ENCODE data around the gene ANKRD24.
A peak's percentile ranks its signal among the peaks of the same experiment; 100 is the strongest.

Gene ANKRD24

GRCh38 chr19:4164262-4164661, 18.2 kb upstream of the ANKRD24 start:
- no CpG with 5 or more reads among the region's 11 CpGs for WGBS, 2 donors (ENCODE audit: extremely low coverage in 2 of 2, insufficient read length in 2 of 2, insufficient replicate concordance in 1 of 2)
- DNase-seq (ENCODE audit: low spot score), result no peak
- Histone ChIP-seq H3K9ac (ENCODE audit: low read depth, low read length, poor library complexity) (no peak overlapping the region), H3K36me3 (replicated peaks in 1 of 2; ENCODE audit: control insufficient read depth in 2 of 2, insufficient read depth in 2 of 2, low read length in 2 of 2) (no peaks in the 10 kb centered on the region), H2BK120ac (ENCODE audit: low read depth, low read length) (no peak overlapping the region), H3K4me1 (ENCODE audit: control insufficient read depth in 2 of 2, insufficient read depth in 1 of 2, low read depth in 1 of 2, low read length in 2 of 2) (no peaks in the 10 kb centered on the region), H2BK15ac (ENCODE audit: low read length) (no peak overlapping the region), H4K91ac (ENCODE audit: low read depth, low read length, poor library complexity) (no peak overlapping the region), H2BK12ac (ENCODE audit: low read length) (no peak overlapping the region), H2AFZ (ENCODE audit: low read length) (no peak overlapping the region), H3K27ac (replicated peaks; ENCODE audit: low read length) (no peak overlapping the region), H3K18ac (ENCODE audit: low read length) (no peak overlapping the region), H3K4me3 (ENCODE audit: low read length in 2 of 2) (no peak overlapping the region), H3K23ac (ENCODE audit: low read depth, low read length, poor library complexity) (no peak overlapping the region), H3K27me3 (ENCODE audit: control insufficient read depth in 3 of 3, insufficient read depth in 3 of 3, low read depth in 1 of 3, low read length in 3 of 3) (peaks cover 0 to 3% (median 0%) of the 10 kb centered on the region in 3 experiments), H3K4me2 (ENCODE audit: insufficient read depth, low read length, poor library complexity, severe bottlenecking) (peak overlapping the region; percentile 11), H2BK5ac (ENCODE audit: low read length) (no peak overlapping the region), H3K4ac (ENCODE audit: low read length) (no peak overlapping the region), H2AK5ac (ENCODE audit: low read depth, low read length) (no peak overlapping the region), H4K8ac (ENCODE audit: low read depth, low read length) (no peak overlapping the region), H3K14ac (ENCODE audit: low read length) (no peak overlapping the region), H3K79me1 (ENCODE audit: low read depth, low read length) (peaks cover 3% of the 10 kb centered on the region), H3K9me3 (replicated peaks in 1 of 2; ENCODE audit: control insufficient read depth in 2 of 2, insufficient read depth in 1 of 2, low read depth in 1 of 2, low read length in 2 of 2) (peaks cover 0 to 2% of the 10 kb centered on the region in 2 donors)

DNA sequence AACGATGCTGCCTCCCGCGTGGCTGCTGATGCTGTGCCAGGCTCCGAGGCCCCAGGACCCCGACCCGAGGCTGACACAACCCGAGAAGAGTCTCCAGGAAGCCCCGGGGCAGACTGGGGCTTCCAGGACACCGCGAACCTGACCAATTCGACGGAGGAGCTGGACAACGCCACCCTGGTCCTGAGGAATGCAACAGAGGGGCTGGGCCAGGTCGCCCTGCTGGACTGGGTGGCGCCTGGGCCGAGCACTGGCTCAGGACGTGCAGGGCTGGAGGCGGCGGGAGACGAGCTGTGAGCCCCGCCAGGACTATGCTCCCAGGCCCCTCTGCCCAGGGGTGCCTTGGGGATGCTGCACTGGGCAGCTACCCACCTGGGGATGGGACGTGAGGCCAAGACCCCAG, 10.8 kb upstream of the ANKRD24 start:
- Histone ChIP-seq H3K4me1 (ENCODE audit: control insufficient read depth in 2 of 2, insufficient read depth in 1 of 2, low read depth in 1 of 2, low read length in 2 of 2) (no peaks in the 10 kb centered on the region), H2AFZ (ENCODE audit: low read length) (no peak overlapping the region), H3K23ac (ENCODE audit: low read depth, low read length, poor library complexity) (peak overlapping the region; percentile 65), H3K36me3 (replicated peaks in 1 of 2; ENCODE audit: control insufficient read depth in 2 of 2, insufficient read depth in 2 of 2, low read length in 2 of 2) (peaks cover 0 to 14% of the 10 kb centered on the region in 2 donors), H2BK120ac (ENCODE audit: low read depth, low read length) (no peak overlapping the region), H3K4me2 (ENCODE audit: insufficient read depth, low read length, poor library complexity, severe bottlenecking) (no peak overlapping the region), H2AK5ac (ENCODE audit: low read depth, low read length) (no peak overlapping the region), H3K14ac (ENCODE audit: low read length) (peak overlapping the region; percentile 21), H3K9me3 (replicated peaks in 1 of 2; ENCODE audit: control insufficient read depth in 2 of 2, insufficient read depth in 1 of 2, low read depth in 1 of 2, low read length in 2 of 2) (no peaks in the 10 kb centered on the region), H3K4me3 (ENCODE audit: low read length in 2 of 2) (no peak overlapping the region), H3K9ac (ENCODE audit: low read depth, low read length, poor library complexity) (no peak overlapping the region), H4K91ac (ENCODE audit: low read depth, low read length, poor library complexity) (no peak overlapping the region), H3K79me1 (ENCODE audit: low read depth, low read length) (peaks cover 2% of the 10 kb centered on the region), H2BK15ac (ENCODE audit: low read length) (no peak overlapping the region), H3K4ac (ENCODE audit: low read length) (no peak overlapping the region), H3K18ac (ENCODE audit: low read length) (no peak overlapping the region), H2BK5ac (ENCODE audit: low read length) (no peak overlapping the region), H3K27me3 (ENCODE audit: control insufficient read depth in 3 of 3, insufficient read depth in 3 of 3, low read depth in 1 of 3, low read length in 3 of 3) (peaks cover 0 to 13% (median 9%) of the 10 kb centered on the region in 3 experiments), H2BK12ac (ENCODE audit: low read length) (no peak overlapping the region), H4K8ac (ENCODE audit: low read depth, low read length) (no peak overlapping the region), H3K27ac (replicated peaks; ENCODE audit: low read length) (no peak overlapping the region)
- DNase-seq (ENCODE audit: low spot score), result no peak
- no CpG with 5 or more reads among the region's 22 CpGs for WGBS, 2 donors (ENCODE audit: extremely low coverage in 2 of 2, insufficient read length in 2 of 2, insufficient replicate concordance in 1 of 2)

DNA sequence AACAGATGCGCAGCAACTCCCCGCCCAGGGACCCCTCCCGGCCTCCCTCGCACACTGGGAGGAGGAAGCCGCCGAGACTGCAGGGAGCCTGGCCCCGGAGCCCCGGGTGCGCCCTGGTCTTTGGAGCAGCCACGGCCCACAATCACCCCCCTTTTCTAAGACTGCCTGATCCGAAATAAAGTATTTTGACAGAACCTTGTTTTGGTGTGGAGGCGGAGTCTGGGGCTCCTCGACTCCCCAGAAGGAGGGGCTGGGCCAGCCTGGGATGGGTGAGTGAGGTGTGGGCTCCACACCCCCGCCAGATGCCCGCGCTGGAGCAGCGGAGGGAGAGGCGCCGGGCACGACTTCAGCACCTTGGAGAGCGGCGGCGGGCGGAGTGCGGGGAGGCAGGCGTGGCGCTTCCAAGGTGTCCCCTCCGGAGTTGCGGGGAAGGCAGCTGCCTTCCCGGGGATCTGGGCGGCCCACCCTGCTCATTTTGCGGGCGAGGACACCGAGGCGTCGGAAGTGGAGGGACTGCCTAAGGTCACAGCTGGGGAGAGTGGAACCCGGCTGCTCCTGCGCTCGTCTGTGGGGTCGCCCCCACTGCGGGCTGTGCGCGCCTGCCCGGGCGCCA, 9.5 kb upstream of the ANKRD24 start:
- no peak overlapping the region for H4K91ac ChIP-seq (ENCODE audit: low read depth, low read length, poor library complexity)
- no peak overlapping the region for H3K18ac ChIP-seq (ENCODE audit: low read length)
- H3K4ac ChIP-seq (ENCODE audit: low read length), result no peak overlapping the region
- H3K79me1 ChIP-seq (ENCODE audit: low read depth, low read length), result peaks cover 2% of the 10 kb centered on the region
- peaks cover 0 to 19% of the 10 kb centered on the region in 2 donors for H3K36me3 ChIP-seq (replicated peaks in 1 of 2; ENCODE audit: control insufficient read depth in 2 of 2, insufficient read depth in 2 of 2, low read length in 2 of 2)
- H2AFZ ChIP-seq (ENCODE audit: low read length), result no peak overlapping the region
- H2BK5ac ChIP-seq (ENCODE audit: low read length), result no peak overlapping the region
- H2AK5ac ChIP-seq (ENCODE audit: low read depth, low read length), result no peak overlapping the region
- no peak overlapping the region for H4K8ac ChIP-seq (ENCODE audit: low read depth, low read length)
- no peak overlapping the region for H3K27ac ChIP-seq (replicated peaks; ENCODE audit: low read length)
- WGBS, 2 donors (ENCODE audit: extremely low coverage in 2 of 2, insufficient read length in 2 of 2, insufficient replicate concordance in 1 of 2), result no CpG with 5 or more reads among the region's 45 CpGs
- peaks cover 0 to 13% (median 9%) of the 10 kb centered on the region in 3 experiments for H3K27me3 ChIP-seq (ENCODE audit: control insufficient read depth in 3 of 3, insufficient read depth in 3 of 3, low read depth in 1 of 3, low read length in 3 of 3)
- H3K4me1 ChIP-seq (ENCODE audit: control insufficient read depth in 2 of 2, insufficient read depth in 1 of 2, low read depth in 1 of 2, low read length in 2 of 2), result no peaks in the 10 kb centered on the region
- no peak overlapping the region for H2BK12ac ChIP-seq (ENCODE audit: low read length)
- H2BK120ac ChIP-seq (ENCODE audit: low read depth, low read length), result no peak overlapping the region
- H2BK15ac ChIP-seq (ENCODE audit: low read length), result no peak overlapping the region
- H3K4me2 ChIP-seq (ENCODE audit: insufficient read depth, low read length, poor library complexity, severe bottlenecking), result peak overlapping the region; percentile 11
- H3K23ac ChIP-seq (ENCODE audit: low read depth, low read length, poor library complexity), result peak overlapping the region; percentile 55
- peak; percentile 75 for DNase-seq (ENCODE audit: low spot score)
- no peak overlapping the region for H3K14ac ChIP-seq (ENCODE audit: low read length)
- no peak overlapping the region for H3K4me3 ChIP-seq (ENCODE audit: low read length in 2 of 2)
- H3K9me3 ChIP-seq (replicated peaks in 1 of 2; ENCODE audit: control insufficient read depth in 2 of 2, insufficient read depth in 1 of 2, low read depth in 1 of 2, low read length in 2 of 2), result no peaks in the 10 kb centered on the region
- H3K9ac ChIP-seq (ENCODE audit: low read depth, low read length, poor library complexity), result no peak overlapping the region

GRCh38 chr19:4173479-4174212, 8.8 kb upstream of the ANKRD24 start:
- Histone ChIP-seq H2BK15ac (ENCODE audit: low read length) (no peak overlapping the region), H2AK5ac (ENCODE audit: low read depth, low read length) (no peak overlapping the region), H3K4me2 (ENCODE audit: insufficient read depth, low read length, poor library complexity, severe bottlenecking) (no peak overlapping the region), H3K14ac (ENCODE audit: low read length) (no peak overlapping the region), H3K36me3 (replicated peaks in 1 of 2; ENCODE audit: control insufficient read depth in 2 of 2, insufficient read depth in 2 of 2, low read length in 2 of 2) (peaks cover 0 to 23% of the 10 kb centered on the region in 2 donors), H3K4me1 (ENCODE audit: control insufficient read depth in 2 of 2, insufficient read depth in 1 of 2, low read depth in 1 of 2, low read length in 2 of 2) (no peaks in the 10 kb centered on the region), H3K23ac (ENCODE audit: low read depth, low read length, poor library complexity) (no peak overlapping the region), H4K91ac (ENCODE audit: low read depth, low read length, poor library complexity) (no peak overlapping the region), H3K9ac (ENCODE audit: low read depth, low read length, poor library complexity) (no peak overlapping the region), H4K8ac (ENCODE audit: low read depth, low read length) (no peak overlapping the region), H3K9me3 (replicated peaks in 1 of 2; ENCODE audit: control insufficient read depth in 2 of 2, insufficient read depth in 1 of 2, low read depth in 1 of 2, low read length in 2 of 2) (no peaks in the 10 kb centered on the region), H3K79me1 (ENCODE audit: low read depth, low read length) (peaks cover 2% of the 10 kb centered on the region), H3K27ac (replicated peaks; ENCODE audit: low read length) (no peak overlapping the region), H2BK120ac (ENCODE audit: low read depth, low read length) (no peak overlapping the region), H2BK5ac (ENCODE audit: low read length) (no peak overlapping the region), H3K4ac (ENCODE audit: low read length) (no peak overlapping the region), H3K27me3 (ENCODE audit: control insufficient read depth in 3 of 3, insufficient read depth in 3 of 3, low read depth in 1 of 3, low read length in 3 of 3) (peaks cover 0 to 10% (median 9%) of the 10 kb centered on the region in 3 experiments), H2AFZ (ENCODE audit: low read length) (no peak overlapping the region), H3K18ac (ENCODE audit: low read length) (no peak overlapping the region), H2BK12ac (ENCODE audit: low read length) (no peak overlapping the region), H3K4me3 (ENCODE audit: low read length in 2 of 2) (no peak overlapping the region)
- no CpG with 5 or more reads among the region's 11 CpGs for WGBS, 2 donors (ENCODE audit: extremely low coverage in 2 of 2, insufficient read length in 2 of 2, insufficient replicate concordance in 1 of 2)
- no peak for DNase-seq (ENCODE audit: low spot score)

All from neuronal stem cell (in vitro differentiated cells).